Mesenchymal stem cell (in vitro differentiated cells and primary cell): ENCODE measurements around the gene KLKB1.

ENCODE experiments used
- DNase-seq: peaks from one replicate; pipeline ENCODE4 v3.0.0-alpha.2; 2013
- H2AFZ ChIP-seq: one replicate; pipeline ENCODE4 v1.6.1; 2013; ENCODE audit warnings: low read depth, mild to moderate bottlenecking, control low read depth, inconsistent platforms, low read length, moderate library complexity
- H2AK5ac ChIP-seq: 2 replicates; pipeline ENCODE4 v1.6.1; 2013; ENCODE audit warnings: low read length, moderate library complexity, mild to moderate bottlenecking, inconsistent platforms; ENCODE audit not compliant: severe bottlenecking
- H2BK120ac ChIP-seq: one replicate; pipeline ENCODE4 v1.6.1; 2013; ENCODE audit warnings: low read depth, mild to moderate bottlenecking, inconsistent platforms, low read length, moderate library complexity
- H2BK12ac ChIP-seq, 2 experiments: one replicate each; pipeline ENCODE4 v1.6.1; 2013; ENCODE audit warnings: inconsistent platforms in 2 of 2, low read length in 2 of 2, mild to moderate bottlenecking in 2 of 2, moderate library complexity in 2 of 2, control low read depth in 1 of 2
- H2BK15ac ChIP-seq: one replicate; pipeline ENCODE4 v1.6.1; 2013; ENCODE audit warnings: mild to moderate bottlenecking, low read depth, inconsistent platforms; ENCODE audit not compliant: poor library complexity, severe bottlenecking
- H2BK5ac ChIP-seq: 2 replicates; pipeline ENCODE4 v1.6.1; 2013; ENCODE audit warnings: low read depth, mild to moderate bottlenecking, low read length, control low read depth, inconsistent platforms; ENCODE audit not compliant: poor library complexity, severe bottlenecking
- H3K14ac ChIP-seq, 2 experiments: one replicate each; pipeline ENCODE4 v1.6.1; 2013; ENCODE audit warnings: inconsistent platforms in 2 of 2, low read length in 2 of 2, control low read depth in 1 of 2, mild to moderate bottlenecking in 1 of 2, moderate library complexity in 1 of 2
- H3K18ac ChIP-seq, 2 experiments: one replicate each; pipeline ENCODE4 v1.6.1; 2013; ENCODE audit warnings: inconsistent platforms in 2 of 2, low read length in 2 of 2, control low read depth in 1 of 2, low read depth in 1 of 2, mild to moderate bottlenecking in 1 of 2
- H3K23ac ChIP-seq, 2 experiments: one replicate each; pipeline ENCODE4 v1.6.1; 2013; ENCODE audit warnings: inconsistent platforms in 2 of 2, low read length in 2 of 2, mild to moderate bottlenecking in 2 of 2, moderate library complexity in 2 of 2, control low read depth in 1 of 2
- H3K27ac ChIP-seq: 2 replicates; pipeline ENCODE4 v1.5.1; 2013; ENCODE audit warnings: mild to moderate bottlenecking, moderate library complexity, low read length, control low read depth, inconsistent platforms; ENCODE audit not compliant: poor library complexity, severe bottlenecking
- H3K27me3 ChIP-seq, 2 experiments: 2 replicates each; pipeline versions ENCODE4 v1.6.1 to v1.7.0; 2013; ENCODE audit warnings: low read length in 2 of 2, mild to moderate bottlenecking in 2 of 2, moderate library complexity in 2 of 2, control low read depth in 1 of 2, inconsistent platforms in 1 of 2; ENCODE audit not compliant: control insufficient read depth in 1 of 2, insufficient read depth in 1 of 2
- H3K36me3 ChIP-seq, 2 experiments: 2 replicates each; pipeline versions ENCODE4 v1.6.1 to v1.7.0; 2013; ENCODE audit warnings: low read length in 2 of 2, control low read depth in 1 of 2, inconsistent platforms in 1 of 2, low read depth in 1 of 2, mild to moderate bottlenecking in 1 of 2; ENCODE audit not compliant: insufficient read depth in 2 of 2, control insufficient read depth in 1 of 2
- H3K4ac ChIP-seq, 2 experiments: one replicate each; pipeline ENCODE4 v1.6.1; 2013; ENCODE audit warnings: inconsistent platforms in 2 of 2, low read length in 2 of 2, mild to moderate bottlenecking in 2 of 2, moderate library complexity in 2 of 2, control low read depth in 1 of 2, low read depth in 1 of 2
- H3K4me1 ChIP-seq: 2 replicates; pipeline ENCODE4 v1.6.1; 2013; ENCODE audit warnings: low read depth, low read length, control low read depth; ENCODE audit not compliant: control insufficient read depth, insufficient read depth
- H3K4me2 ChIP-seq: 2 replicates; pipeline ENCODE4 v1.6.1; 2013; ENCODE audit warnings: low read length, mild to moderate bottlenecking, inconsistent platforms; ENCODE audit not compliant: poor library complexity, severe bottlenecking
- H3K4me3 ChIP-seq, 2 experiments: 2 replicates each; pipeline versions ENCODE4 v1.5.1 to v1.7.0; 2013; ENCODE audit warnings: low read length in 2 of 2, mild to moderate bottlenecking in 2 of 2, control low read depth in 1 of 2, low read depth in 1 of 2; ENCODE audit not compliant: insufficient read depth in 1 of 2
- H3K79me1 ChIP-seq: replicated peaks from 2 replicates; pipeline ENCODE4 v1.6.1; 2013; ENCODE audit warnings: mild to moderate bottlenecking, control low read depth, low read length, inconsistent platforms; ENCODE audit not compliant: poor library complexity, severe bottlenecking
- H3K9ac ChIP-seq: 2 replicates; pipeline ENCODE4 v1.7.0; 2013; ENCODE audit warnings: mild to moderate bottlenecking, low read length, moderate library complexity
- H3K9me3 ChIP-seq: 2 replicates; pipeline ENCODE4 v1.7.0; 2013; ENCODE audit warnings: mild to moderate bottlenecking, low read length; ENCODE audit not compliant: control insufficient read depth
- H4K8ac ChIP-seq: one replicate; pipeline ENCODE4 v1.6.1; 2013; ENCODE audit warnings: inconsistent platforms, mild to moderate bottlenecking, low read length, moderate library complexity
- H4K91ac ChIP-seq: one replicate; pipeline ENCODE4 v1.6.1; 2013; ENCODE audit warnings: mild to moderate bottlenecking, low read length, inconsistent platforms
- WGBS: methylation state at CpG from one replicate; pipeline ENCODE4 v1.1.7; 2013; ENCODE audit warnings: mixed read lengths; 5-methylcytosine and 5-hydroxymethylcytosine counted together

The KLKB1 gene

GRCh38 chr4:186286581-186286980 is 59.3 kb downstream of the KLKB1 start:
- Histone ChIP-seq H2BK120ac (no peak overlapping the region), H4K91ac (no peak overlapping the region), H3K23ac (no peak overlapping the region), H3K36me3 (no peaks in the 10 kb centered on the region), H2BK5ac (no peak overlapping the region), H3K4me1 (no peaks in the 10 kb centered on the region), H4K8ac (no peak overlapping the region), H3K4me3 (no peak overlapping the region), H2AK5ac (no peak overlapping the region), H3K14ac (no peak overlapping the region), H3K27ac (no peak overlapping the region), H3K27me3 (peaks cover 0 to 15% of the 10 kb centered on the region in 2 experiments), H2AFZ (no peak overlapping the region), H2BK15ac (no peak overlapping the region), H3K9ac (no peak overlapping the region), H3K79me1 (no peaks in the 10 kb centered on the region), H3K18ac (no peak overlapping the region), H3K4me2 (no peak overlapping the region), H3K4ac (no peak overlapping the region), H2BK12ac (no peak overlapping the region), H3K9me3 (no peaks in the 10 kb centered on the region)
- WGBS: 87% methylated on average over 2 of the region's 3 CpGs
- no peak for DNase-seq

GRCh38 chr4:186291256-186291890 is 64.1 kb downstream of the KLKB1 start:
- H3K23ac ChIP-seq: no peak overlapping the region
- H3K14ac ChIP-seq: no peak overlapping the region
- H3K9me3 ChIP-seq: no peaks in the 10 kb centered on the region
- H3K27ac ChIP-seq: no peak overlapping the region
- H3K27me3 ChIP-seq: peaks cover 0 to 24% of the 10 kb centered on the region in 2 experiments
- H3K36me3 ChIP-seq: no peaks in the 10 kb centered on the region
- no peak overlapping the region for H2BK120ac ChIP-seq
- no peak overlapping the region for H2BK12ac ChIP-seq
- H3K4ac ChIP-seq: no peak overlapping the region
- H4K8ac ChIP-seq: no peak overlapping the region
- H2AFZ ChIP-seq: no peak overlapping the region
- no peak overlapping the region for H2BK5ac ChIP-seq
- no peak overlapping the region for H2AK5ac ChIP-seq
- no peak overlapping the region for H2BK15ac ChIP-seq
- H3K9ac ChIP-seq: no peak overlapping the region
- DNase-seq: no peak
- H3K79me1 ChIP-seq: no peaks in the 10 kb centered on the region
- H3K4me2 ChIP-seq: no peak overlapping the region
- WGBS: 86% methylated on average over 10 of the region's 10 CpGs
- H3K4me3 ChIP-seq: no peak overlapping the region
- no peak overlapping the region for H3K18ac ChIP-seq
- no peaks in the 10 kb centered on the region for H3K4me1 ChIP-seq
- no peak overlapping the region for H4K91ac ChIP-seq

- H3K18ac ChIP-seq: no peak overlapping the region
- no peak overlapping the region for H2BK120ac ChIP-seq
- WGBS: 96% methylated on average over 7 of the region's 9 CpGs
- no peak overlapping the region for H2BK5ac ChIP-seq
- DNase-seq: no peak
- H3K4me1 ChIP-seq: peaks cover 7% of the 10 kb centered on the region
- H3K27me3 ChIP-seq: peaks cover 10 to 48% of the 10 kb centered on the region in 2 experiments
- H2AK5ac ChIP-seq: no peak overlapping the region
- H4K8ac ChIP-seq: no peak overlapping the region
- H2AFZ ChIP-seq: no peak overlapping the region
- no peaks in the 10 kb centered on the region for H3K36me3 ChIP-seq
- no peak overlapping the region for H3K23ac ChIP-seq
- H3K9me3 ChIP-seq: no peaks in the 10 kb centered on the region
- H3K4me2 ChIP-seq: no peak overlapping the region
- H3K14ac ChIP-seq: no peak overlapping the region
- H3K27ac ChIP-seq: no peak overlapping the region
- no peak overlapping the region for H3K4me3 ChIP-seq
- no peak overlapping the region for H3K4ac ChIP-seq
- H3K9ac ChIP-seq: no peak overlapping the region
- no peak overlapping the region for H2BK15ac ChIP-seq
- H3K79me1 ChIP-seq: no peaks in the 10 kb centered on the region
- H4K91ac ChIP-seq: no peak overlapping the region
- no peak overlapping the region for H2BK12ac ChIP-seq
Measured at GRCh38 chr4:186294160-186294559, 66.9 kb downstream of the KLKB1 start.

GRCh38 chr4:186296481-186296880 is 69.2 kb downstream of the KLKB1 start:
- Histone ChIP-seq H2AFZ (no peak overlapping the region), H4K8ac (no peak overlapping the region), H3K36me3 (no peaks in the 10 kb centered on the region), H2BK5ac (no peak overlapping the region), H3K23ac (no peak overlapping the region), H3K18ac (no peak overlapping the region), H2BK12ac (no peak overlapping the region), H2AK5ac (no peak overlapping the region), H3K4me1 (peaks cover 7% of the 10 kb centered on the region), H3K4me2 (no peak overlapping the region), H2BK15ac (no peak overlapping the region), H3K9ac (no peak overlapping the region), H3K27me3 (peaks cover 13 to 49% of the 10 kb centered on the region in 2 experiments), H3K9me3 (no peaks in the 10 kb centered on the region), H3K79me1 (no peaks in the 10 kb centered on the region), H3K4ac (no peak overlapping the region), H3K14ac (no peak overlapping the region), H4K91ac (no peak overlapping the region), H3K4me3 (no peak overlapping the region), H3K27ac (no peak overlapping the region), H2BK120ac (no peak overlapping the region)
- no peak for DNase-seq
- WGBS: 48% methylated on average over 2 of the region's 4 CpGs
